GM19438 (cell line): Measurements from ENCODE around the gene WSCD2.

Source experiments
- ATAC-seq: cut with Tn5 transposase; IDR thresholded peaks from one replicate; pipeline ENCODE4 v1.9.1; 2021; ENCODE audit warnings: low read depth; ENCODE audit not compliant: unreplicated experiment

Gene WSCD2

GRCh38 chr12:108126212-108126611, 2.9 kb upstream of the WSCD2 start:
- no peak for ATAC-seq

DNA sequence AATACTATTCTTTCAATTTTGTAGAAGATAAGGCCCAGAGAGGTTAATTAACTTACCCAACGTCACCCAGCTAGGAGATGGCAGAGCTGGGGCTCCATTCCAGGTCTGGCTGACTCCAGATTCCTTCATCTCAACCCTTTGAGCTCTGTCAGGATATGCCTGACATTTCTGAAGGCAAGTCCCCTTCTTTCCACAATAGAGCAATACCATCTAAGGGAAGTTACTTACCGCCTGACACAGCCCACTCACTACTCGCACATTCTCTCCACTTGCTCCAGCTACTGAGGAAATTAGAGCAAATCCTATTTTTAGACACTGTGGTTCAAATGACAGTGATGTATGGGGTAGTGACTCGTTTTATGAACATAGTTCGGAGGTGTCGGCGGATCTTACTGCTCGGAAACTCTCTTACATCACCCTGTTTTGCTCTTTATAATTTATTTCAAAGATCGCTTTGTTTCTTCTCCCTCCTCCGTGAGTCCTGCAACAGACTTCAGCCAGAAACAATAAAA, 2.0 kb upstream of the WSCD2 start:
- no peak for ATAC-seq

- ATAC-seq, result no peak
Measured at GRCh38 chr12:108127654-108128053, 1.4 kb upstream of the WSCD2 start.

DNA sequence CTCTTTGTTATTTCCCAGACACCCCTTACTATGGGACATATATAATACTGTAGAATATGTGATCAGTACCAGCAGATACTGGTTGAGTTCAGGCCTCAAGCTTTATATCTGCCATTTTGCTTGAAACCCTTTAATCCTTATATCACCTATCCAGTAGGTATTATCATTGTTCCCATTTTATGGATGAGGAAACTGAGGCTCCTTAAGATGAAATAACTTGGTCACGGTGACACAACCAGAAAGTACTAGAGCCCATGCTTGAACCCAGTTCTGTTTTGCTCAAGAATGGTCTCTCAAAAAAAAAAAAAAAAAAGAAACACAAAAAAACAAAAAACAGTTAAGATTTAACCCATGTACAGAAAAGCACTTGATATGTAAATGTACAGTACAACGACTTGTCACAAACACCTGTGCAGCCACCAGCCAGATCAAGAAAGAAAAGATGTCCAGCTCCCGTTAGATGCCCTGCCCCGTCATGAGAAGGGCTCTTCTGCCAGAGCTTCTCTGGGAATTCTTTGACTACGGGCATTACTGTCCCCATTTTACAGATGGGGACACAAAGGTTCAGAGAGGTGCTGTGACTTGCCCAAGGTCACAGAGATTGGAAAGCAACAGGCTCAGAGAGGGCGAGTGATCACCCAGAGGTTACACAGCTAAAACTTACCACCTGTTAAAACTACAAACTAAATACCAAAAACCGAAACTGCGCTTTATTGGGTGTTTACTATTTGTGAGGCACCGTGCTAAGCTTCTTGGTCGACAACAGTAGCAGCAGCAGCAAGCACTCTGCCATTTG, 669 bp upstream of the WSCD2 start:
- ATAC-seq, result no peak

GRCh38 chr12:108131035-108131434, 1.9 kb downstream of the WSCD2 start:
- no peak for ATAC-seq

DNA sequence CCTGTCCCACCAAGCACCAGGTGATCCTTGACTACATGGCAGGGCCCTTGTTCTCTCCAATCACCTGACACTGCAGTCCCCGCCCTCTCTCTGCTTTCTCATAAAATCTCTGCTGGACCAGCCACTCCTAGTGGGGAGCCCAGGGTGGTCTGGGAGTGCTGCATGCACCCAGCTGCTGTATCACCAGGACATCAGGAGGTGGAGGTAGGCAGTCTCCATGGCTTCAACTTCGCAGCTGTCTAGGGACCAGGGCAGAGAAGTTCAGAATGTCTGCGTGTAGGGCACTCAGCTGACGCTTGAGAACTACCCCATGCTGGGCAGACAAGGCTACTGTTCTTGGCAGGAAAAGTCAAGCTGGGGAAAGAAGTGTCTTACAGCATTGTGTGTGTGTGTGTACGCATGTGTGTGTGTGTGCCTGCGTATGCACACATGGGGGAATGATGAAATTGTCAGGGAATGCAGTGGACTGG, 2.6 kb downstream of the WSCD2 start:
- no peak for ATAC-seq

GRCh38 chr12:108133482-108133881, 4.4 kb downstream of the WSCD2 start:
- no peak for ATAC-seq

- no peak for ATAC-seq
Measured at GRCh38 chr12:108134744-108135143, 5.7 kb downstream of the WSCD2 start.

GRCh38 chr12:108135627-108136026, 6.5 kb downstream of the WSCD2 start:
- ATAC-seq, result no peak

GRCh38 chr12:108136697-108137096, 7.6 kb downstream of the WSCD2 start:
- no peak for ATAC-seq

DNA sequence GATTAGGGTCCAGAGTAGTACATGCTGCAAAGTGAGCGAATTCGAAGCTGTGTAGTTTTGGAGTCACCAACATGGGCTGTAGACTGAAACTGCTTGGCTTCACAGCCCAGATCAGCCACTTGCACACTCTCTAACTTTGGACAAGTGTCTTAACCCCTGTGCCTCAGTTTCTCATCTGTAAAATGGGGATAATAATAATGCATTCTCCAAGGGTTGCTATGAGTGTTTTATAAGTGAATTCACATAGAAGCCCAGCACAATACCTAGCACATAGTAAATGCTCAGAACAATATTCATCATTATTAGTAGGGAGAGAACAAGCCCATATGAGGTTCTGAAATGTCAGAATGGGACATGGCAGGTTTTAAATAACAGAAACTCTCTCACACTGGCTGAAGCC, 10.4 kb downstream of the WSCD2 start:
- ATAC-seq, result no peak

GRCh38 chr12:108140501-108140900, 11.4 kb downstream of the WSCD2 start:
- ATAC-seq, result no peak

DNA sequence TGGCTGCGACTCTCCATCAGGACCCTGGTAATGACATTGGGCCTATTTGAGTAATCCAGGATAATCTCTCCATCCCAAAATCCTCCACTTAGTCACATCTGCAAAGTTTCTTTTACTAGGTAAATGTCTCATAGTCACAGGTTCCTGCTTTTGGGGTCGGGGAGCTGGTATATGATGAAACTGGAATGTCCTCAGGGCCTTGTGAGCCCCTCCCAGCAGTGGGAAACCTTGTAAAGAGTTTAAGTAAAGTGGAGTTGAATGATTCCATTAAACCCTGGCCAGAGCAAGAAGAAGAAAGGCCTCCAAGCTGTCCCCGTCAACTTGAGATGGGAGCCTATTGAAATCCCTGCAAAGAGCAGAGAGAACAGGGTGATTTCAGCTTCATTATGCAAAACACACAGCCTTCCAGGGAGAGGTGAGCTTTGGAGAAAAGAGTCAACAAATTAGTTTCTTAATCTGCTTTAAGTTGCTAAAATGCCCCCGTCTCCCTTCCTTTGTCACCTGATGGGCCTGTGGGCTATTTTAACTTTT, 12.6 kb downstream of the WSCD2 start:
- ATAC-seq, result no peak

- no peak for ATAC-seq
Measured at GRCh38 chr12:108143144-108143543, 14.1 kb downstream of the WSCD2 start.

DNA sequence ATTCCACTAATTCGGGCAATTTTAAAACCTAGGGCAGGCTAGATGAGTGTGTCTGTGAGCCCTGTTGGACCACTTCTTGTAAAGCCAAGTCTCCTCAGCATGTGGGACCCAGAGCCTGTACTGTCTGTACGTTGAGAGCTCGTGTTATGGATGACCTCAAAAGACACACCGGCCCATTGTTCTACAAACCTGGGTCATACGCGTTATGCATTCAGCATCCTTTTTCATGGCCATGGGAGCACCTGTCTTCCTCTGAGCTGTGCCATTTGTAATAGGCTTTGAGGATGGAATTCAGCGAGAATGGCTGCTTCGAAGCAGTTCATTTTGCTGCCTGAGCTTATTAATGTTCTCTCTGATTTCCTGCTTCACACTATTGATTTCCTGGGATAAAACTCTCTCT, 15.0 kb downstream of the WSCD2 start:
- no peak for ATAC-seq

- ATAC-seq, result no peak
Measured at GRCh38 chr12:108145011-108145410, 15.9 kb downstream of the WSCD2 start.

GRCh38 chr12:108146035-108146893, 17.2 kb downstream of the WSCD2 start:
- ATAC-seq, result no peak

DNA sequence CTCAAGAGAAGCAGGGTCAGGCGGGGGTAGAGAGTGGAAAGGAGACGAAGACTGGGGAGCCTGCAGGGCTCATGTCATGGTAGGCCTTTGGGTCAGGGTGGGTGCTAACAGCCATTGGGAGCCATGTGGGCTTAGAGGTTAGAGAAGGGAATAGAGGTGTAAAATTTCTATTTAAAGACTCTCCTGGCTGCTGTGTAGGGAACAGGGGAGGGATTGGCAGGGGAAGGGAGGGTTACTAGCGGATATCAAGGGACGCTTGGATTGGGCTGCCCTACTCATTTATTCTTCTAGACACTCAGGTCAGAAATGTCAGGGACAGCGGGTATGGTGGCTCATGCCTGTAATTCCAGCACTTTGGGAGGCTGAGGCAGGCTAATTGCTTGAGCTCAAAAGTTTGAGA, 18.2 kb downstream of the WSCD2 start:
- ATAC-seq, result no peak

DNA sequence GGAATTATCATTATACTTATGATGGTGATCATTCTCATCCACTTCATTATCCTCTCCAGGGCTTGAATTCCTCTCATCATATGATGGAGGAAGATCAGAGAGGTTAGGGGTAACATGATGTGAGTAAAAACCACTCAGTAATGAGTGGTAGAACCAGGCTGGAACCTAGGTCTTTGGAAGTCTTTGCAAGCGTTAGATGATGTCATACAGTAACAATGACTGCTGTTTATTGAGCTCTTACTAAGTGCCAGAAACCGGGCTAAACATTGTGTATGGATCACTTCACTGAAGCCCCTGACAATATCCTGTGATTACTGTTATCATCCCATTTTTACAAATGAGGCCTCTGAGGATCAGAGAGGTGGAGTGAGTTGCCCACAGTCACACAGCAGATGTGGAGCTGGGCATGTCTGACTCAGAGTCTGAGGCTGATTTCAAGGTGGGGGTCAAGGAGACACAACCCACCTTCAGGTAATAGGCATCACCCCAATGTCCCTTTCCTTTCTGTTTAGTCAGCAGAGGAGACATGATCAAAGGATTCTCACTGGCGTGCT, 19.5 kb downstream of the WSCD2 start:
- ATAC-seq, result no peak

DNA sequence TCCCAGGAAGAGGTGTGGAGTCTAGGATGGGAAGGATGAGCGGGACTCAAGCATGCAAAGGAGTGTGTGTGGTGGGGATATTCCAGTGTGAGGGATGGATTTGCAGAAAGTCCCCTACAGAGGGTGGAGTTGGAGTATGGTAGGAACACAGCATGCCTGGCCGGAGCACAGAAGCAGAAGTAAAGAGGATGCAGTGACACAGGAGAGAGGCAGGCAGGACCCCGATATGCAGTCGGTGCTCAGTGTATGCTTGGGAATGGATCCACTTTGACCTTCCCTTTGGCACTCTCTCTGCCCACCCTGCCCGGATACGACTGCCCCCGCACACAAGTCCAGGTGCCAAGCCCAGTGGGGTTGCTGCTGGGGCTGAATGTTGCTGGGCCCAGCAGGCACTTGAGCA, 21.3 kb downstream of the WSCD2 start:
- no peak for ATAC-seq
